Dendritic cell treated with granulocyte-macrophage colony-stimulating factor and Interleukin-4, amounts not matched to agents 40 ng/mL and 50 ng/mL, for 4 days (primary cell): Measurements from ENCODE around the gene MGME1.
A peak's percentile ranks its signal among the peaks of the same experiment; 100 is the strongest.

Experiments
- H3K27ac Mint-ChIP-seq: one replicate; pipeline ENCODE4 v1.8.0; 2022; ENCODE audit warnings: mild to moderate bottlenecking, mixed read lengths
- H3K27me3 Mint-ChIP-seq: one replicate; pipeline ENCODE4 v1.8.0; 2022; ENCODE audit warnings: mild to moderate bottlenecking, mixed read lengths
- H3K36me3 Mint-ChIP-seq: one replicate; pipeline ENCODE4 v1.8.0; 2022; ENCODE audit warnings: low read depth, mixed read lengths
- H3K4me1 Mint-ChIP-seq: one replicate; pipeline ENCODE4 v1.8.0; 2022; ENCODE audit warnings: low read depth, mixed read lengths
- H3K4me3 Mint-ChIP-seq: one replicate; pipeline ENCODE4 v1.8.0; 2022; ENCODE audit warnings: mild to moderate bottlenecking, moderate library complexity, mixed read lengths
- H3K9me3 Mint-ChIP-seq: one replicate; pipeline ENCODE4 v1.8.0; 2022; ENCODE audit warnings: mixed read lengths
- intact Hi-C: fragments of 100-400 bp; cut with micrococcal nuclease; formaldehyde crosslinking; loops from one replicate; pipeline ENCODE4 v1.15.0; 2022

MGME1 gene

DNA sequence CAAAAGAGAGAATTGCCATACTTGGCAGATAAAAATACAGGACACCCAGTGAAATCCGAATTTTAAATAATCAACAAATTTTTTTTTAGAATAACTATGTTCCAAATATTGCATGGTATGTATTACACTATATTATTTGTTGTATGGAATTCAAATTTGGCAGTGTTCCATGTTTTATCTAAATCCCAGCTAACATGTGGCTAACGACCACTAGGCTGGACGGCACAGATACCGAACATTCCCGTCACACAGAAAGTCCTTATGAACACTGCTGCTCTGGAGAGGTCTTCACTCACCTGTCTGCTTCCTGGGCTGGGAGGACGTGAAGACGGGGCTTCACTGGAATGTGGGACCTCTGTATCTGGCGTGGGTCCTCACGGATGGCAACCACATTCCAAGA, 33.1 kb upstream of the MGME1 start:
- intact Hi-C loops = no loop called here

DNA sequence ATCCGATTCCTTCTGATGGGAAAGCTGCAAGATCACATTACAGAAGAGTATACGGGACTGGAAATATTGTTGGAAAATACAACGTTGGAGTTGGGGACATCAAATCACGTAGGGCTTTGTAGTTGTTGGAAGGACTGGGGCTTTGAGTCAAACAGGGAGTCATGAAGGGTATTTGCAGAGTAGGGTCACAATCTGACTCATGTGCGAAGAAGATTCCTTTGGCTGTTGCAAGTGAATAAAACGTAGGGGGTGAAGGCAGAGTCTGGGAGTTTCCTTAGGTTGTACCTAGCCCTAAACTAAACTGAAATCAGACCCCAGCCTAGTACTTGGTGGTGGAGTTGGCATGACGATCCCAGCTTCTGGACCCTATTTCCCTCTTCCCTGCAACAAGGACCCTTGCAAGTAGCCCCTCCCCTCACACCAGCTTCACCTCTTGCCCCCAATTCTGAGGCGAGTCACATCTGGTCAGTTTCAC, 32.5 kb upstream of the MGME1 start:
- H3K9me3 Mint-ChIP-seq = no peaks in the 10 kb centered on the region
- intact Hi-C loops = no loop called here
- peaks cover 3% of the 10 kb centered on the region for H3K27me3 Mint-ChIP-seq
- peaks cover 28% of the 10 kb centered on the region for H3K4me1 Mint-ChIP-seq
- peaks cover 12% of the 10 kb centered on the region for H3K36me3 Mint-ChIP-seq
- H3K4me3 Mint-ChIP-seq = no peak overlapping the region
- no peak overlapping the region for H3K27ac Mint-ChIP-seq

More for the DNA sequence above, 33.1 kb upstream of the MGME1 start:
- H3K27ac Mint-ChIP-seq = no peak overlapping the region
- no peaks in the 10 kb centered on the region for H3K9me3 Mint-ChIP-seq
- H3K4me3 Mint-ChIP-seq = no peak overlapping the region
- peaks cover 3% of the 10 kb centered on the region for H3K27me3 Mint-ChIP-seq
- peaks cover 6% of the 10 kb centered on the region for H3K36me3 Mint-ChIP-seq
- peaks cover 23% of the 10 kb centered on the region for H3K4me1 Mint-ChIP-seq

DNA sequence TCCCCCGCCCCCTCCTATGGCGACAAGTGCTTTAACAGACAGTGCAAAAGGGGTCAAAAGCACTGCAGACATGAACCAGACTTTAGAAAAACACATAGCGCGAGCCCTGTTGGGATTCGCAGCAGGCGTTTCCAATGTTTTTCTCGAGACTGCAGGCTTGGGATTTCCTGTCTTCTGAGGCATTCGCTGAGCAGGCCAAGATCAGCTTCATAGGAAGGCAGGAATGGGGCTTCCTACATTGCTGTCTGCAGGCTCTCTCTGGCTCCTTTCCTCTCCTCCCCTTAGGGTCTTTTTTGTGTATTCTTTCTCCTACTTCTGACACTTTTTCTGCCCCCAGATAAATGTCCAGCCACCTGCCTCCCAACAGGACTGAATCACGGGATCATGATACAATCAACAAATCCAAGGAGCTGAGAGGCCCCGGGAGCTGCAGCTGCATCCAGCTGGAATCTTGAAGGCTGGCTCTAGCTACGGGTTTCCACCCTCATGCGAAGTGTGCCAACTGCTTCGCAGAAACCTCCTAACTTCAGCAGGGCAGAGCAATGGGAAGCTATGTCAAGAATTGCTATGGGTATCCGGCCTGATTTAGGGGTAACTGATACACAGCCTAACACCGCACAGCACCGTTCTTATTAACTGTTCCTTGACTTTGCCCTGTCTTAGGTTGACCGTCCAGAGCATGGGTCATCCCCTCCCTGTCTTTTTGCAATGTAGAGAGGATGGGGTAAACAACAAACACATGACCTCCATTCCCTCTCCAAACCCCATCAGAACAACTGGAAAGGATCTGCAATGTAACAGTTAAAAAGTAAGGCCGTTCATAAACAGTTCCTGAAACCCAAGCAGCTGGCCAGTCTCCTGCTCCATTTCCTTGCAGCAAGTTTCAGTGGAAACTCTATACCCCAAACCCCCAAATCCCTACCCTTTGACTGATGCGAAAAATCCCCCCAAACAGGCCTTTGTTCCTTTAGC, 31.8 kb upstream of the MGME1 start:
- Mint-ChIP-seq H3K9me3 (no peaks in the 10 kb centered on the region), H3K27ac (no peak overlapping the region), H3K4me1 (peaks cover 34% of the 10 kb centered on the region), H3K27me3 (peaks cover 3% of the 10 kb centered on the region), H3K36me3 (peaks cover 19% of the 10 kb centered on the region), H3K4me3 (no peak overlapping the region)
- intact Hi-C loops = no loop called here

DNA sequence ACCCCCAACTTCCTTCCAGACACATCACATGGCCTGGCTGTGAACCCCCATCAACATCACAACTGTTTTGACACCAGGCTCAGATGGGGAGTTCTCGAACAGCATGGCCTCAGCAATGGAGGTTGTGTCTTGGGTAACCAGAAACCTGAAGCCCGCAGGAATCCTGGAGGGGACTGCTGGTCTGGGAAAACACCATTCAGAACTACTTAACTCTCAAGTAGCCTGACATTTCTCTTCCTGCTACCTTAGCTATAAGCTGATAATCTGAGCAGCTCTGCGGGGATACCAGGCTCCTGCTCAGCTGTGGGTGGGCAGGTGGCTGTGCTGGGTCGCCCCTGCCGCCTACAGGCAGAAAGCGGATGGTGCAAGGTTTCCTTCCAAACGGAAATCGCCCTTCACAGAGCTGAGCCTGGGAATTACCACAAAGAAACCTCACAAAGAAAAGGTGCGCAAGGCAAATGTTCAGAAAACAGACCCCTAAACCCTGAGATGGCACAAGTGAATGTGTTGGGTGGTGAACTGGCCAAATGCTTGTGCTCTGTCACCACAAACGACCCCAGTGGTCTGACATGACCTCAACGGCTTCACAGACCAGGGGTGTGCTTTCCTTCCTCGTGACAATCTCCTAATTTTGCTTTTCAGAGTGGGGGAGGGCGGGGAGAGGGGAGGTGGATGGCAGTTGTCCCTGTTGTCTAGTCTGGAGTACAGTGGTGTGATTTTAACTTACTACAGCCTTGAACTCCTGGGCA, 29.8 kb upstream of the MGME1 start:
- Mint-ChIP-seq H3K4me3 (no peak overlapping the region), H3K36me3 (peaks cover 39% of the 10 kb centered on the region), H3K27me3 (no peaks in the 10 kb centered on the region), H3K9me3 (no peaks in the 10 kb centered on the region), H3K27ac (no peak overlapping the region), H3K4me1 (peaks cover 51% of the 10 kb centered on the region)
- intact Hi-C loops = no loop called here

DNA sequence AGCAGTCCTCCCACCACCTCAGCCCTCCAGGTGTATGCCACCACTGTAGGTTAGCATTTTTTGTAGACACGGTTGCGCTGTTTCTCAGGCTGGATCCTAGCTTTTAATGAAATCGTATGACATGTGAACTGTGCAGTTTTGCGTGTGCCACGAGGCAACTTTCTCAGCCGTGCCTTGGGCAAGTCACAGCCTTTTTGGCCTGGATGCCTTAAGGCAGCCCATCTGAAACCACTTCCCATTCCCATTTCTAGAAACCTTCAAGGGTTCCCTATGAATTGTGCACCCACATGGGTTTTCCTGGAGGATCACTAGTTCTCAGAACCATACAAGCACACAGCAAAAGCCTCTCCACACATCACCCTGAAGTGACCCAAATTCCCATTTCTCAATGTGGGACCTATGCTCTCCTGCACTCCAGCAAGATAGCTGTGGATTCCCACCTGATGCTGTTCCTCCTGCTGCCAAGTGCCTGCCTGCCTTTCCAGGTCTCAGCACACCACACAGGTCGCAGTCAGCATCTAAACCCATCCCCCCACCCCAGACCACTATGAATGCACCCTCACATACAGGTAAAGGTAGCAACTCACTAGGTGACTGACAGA, 29.1 kb upstream of the MGME1 start:
- no peak overlapping the region for H3K4me3 Mint-ChIP-seq

DNA sequence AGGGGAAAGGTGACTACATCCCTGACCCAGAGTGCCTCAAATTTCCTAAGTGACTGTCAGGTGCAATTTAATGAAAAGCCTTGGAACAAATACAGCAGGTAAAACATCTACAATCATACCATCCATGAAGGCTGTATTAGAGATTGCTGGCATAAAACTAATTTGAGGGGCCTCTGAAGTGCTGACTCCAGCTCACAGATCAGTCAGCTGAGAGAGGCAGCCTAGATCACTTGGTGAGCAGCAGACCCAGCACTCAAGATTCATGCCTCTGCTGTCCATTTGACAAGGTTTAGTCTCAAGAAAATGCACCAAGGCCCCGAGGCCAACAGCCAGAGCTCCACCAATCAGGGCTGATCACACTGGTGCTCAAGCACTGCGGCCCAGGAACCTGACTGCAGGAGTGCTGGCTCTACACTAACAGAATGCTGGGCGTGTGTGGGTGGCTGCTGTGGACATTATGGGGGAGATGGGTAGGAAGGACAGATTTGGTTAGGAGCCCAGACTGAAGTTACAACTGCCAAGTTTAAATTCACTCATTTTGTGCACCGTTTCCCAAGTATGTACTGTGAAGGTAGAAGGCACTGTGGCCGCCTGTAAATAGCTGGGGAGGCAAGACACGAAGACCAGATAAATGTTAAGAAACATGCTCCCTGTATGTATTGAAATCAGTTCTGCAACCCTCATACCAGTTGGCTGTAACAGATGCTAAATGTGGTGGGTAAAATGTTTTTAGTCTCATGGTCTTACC, 28.4 kb upstream of the MGME1 start:
- H3K27ac Mint-ChIP-seq = peak overlapping the region; percentile 45
- no peak overlapping the region for H3K4me3 Mint-ChIP-seq
- H3K36me3 Mint-ChIP-seq = peaks cover 52% of the 10 kb centered on the region
- intact Hi-C loops = loop anchor here (10.0 kb wide), 1 partner anchor 54 kb away; no protein-coding TSS in a partner anchor
- H3K9me3 Mint-ChIP-seq = no peaks in the 10 kb centered on the region
- H3K4me1 Mint-ChIP-seq = peaks cover 64% of the 10 kb centered on the region
- no peaks in the 10 kb centered on the region for H3K27me3 Mint-ChIP-seq

More for the DNA sequence above, 29.1 kb upstream of the MGME1 start:
- Mint-ChIP-seq H3K9me3 (no peaks in the 10 kb centered on the region), H3K4me1 (peaks cover 58% of the 10 kb centered on the region), H3K36me3 (peaks cover 45% of the 10 kb centered on the region), H3K27me3 (no peaks in the 10 kb centered on the region), H3K27ac (no peak overlapping the region)
- intact Hi-C loops = loop anchor here (10.0 kb wide), 1 partner anchor 55 kb away; no protein-coding TSS in a partner anchor

DNA sequence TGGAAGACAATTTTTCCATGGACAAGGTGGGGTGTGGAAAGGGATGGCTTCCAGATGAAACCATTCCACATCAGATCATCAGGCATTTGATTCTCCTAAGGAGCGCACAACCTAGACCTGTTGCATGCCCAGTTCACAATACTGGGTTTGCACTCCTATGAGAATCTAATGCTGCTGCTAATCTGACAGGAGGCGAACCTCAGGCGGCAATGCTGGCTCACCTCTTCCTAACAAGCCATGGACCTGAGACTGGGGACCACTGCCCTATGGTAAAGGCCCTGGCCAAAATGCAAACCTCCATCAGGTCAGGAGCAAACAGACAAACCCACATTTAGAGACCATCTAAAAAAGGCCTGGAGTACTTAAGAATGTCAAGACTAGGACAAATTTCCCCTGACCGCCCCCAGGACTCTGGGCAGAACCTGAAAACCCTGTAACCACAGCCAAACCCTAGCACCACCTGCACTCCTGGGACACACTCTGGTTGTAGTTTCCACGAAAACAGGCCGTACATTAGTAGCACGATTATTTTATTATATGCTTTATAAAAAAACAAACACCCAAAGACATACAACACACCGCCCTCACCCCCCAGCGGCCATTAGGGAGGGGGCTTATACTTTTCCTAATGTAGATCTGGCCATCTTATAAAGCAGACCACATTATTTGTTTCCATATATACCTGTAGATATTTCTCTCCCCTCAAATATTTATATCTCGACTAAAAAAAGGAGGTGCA, 27.6 kb upstream of the MGME1 start:
- H3K27me3 Mint-ChIP-seq = no peaks in the 10 kb centered on the region

DNA sequence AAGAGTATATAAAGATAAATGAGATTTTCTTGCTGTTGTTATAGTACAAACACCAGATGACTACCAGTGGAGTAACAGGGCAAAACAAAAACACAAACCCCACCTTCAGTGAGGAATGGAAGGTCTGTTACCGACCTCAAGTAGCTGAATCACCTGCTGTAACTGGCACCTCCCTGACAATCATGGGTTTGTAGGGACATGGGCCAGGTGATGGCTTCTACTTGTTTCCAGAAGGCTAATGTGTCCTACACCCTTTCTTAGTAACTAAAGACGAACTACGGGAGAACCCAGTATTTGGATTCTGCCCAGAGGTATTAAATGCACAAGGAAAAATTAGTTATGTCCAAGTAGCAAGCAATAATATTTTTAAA, 27.0 kb upstream of the MGME1 start:
- H3K4me1 Mint-ChIP-seq = peaks cover 64% of the 10 kb centered on the region
- H3K4me3 Mint-ChIP-seq = no peak overlapping the region
- peaks cover 66% of the 10 kb centered on the region for H3K36me3 Mint-ChIP-seq
- intact Hi-C loops = loop anchor here (10.0 kb wide), 1 partner anchor 53 kb away; no protein-coding TSS in a partner anchor
- no peaks in the 10 kb centered on the region for H3K9me3 Mint-ChIP-seq
- H3K27me3 Mint-ChIP-seq = no peaks in the 10 kb centered on the region
- H3K27ac Mint-ChIP-seq = no peak overlapping the region

More for the DNA sequence above, 27.6 kb upstream of the MGME1 start:
- Mint-ChIP-seq H3K4me3 (no peak overlapping the region), H3K4me1 (peaks cover 64% of the 10 kb centered on the region), H3K27ac (no peak overlapping the region), H3K36me3 (peaks cover 61% of the 10 kb centered on the region), H3K9me3 (no peaks in the 10 kb centered on the region)
- intact Hi-C loops = loop anchor here (10.0 kb wide), 1 partner anchor 54 kb away; no protein-coding TSS in a partner anchor

DNA sequence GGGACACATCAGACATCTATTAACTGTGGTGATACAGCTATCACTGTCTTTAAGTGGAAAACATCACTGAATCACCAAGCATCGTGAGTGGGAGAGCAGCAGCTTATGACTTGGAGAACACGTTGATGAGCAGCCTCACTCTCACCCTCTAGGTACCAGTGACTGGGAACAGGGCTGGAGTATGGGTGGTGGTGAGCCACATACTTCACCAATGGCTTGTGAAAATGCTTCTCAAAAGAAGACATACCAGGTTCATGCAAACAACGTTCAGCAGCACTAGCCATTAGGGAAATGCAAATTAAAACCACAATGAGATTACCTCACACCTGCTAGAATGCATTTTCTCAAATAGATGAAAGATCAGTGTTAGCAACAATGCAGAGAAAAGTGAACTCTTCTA, 25.5 kb upstream of the MGME1 start:
- Mint-ChIP-seq H3K27ac (peak overlapping the region; percentile 31), H3K9me3 (no peaks in the 10 kb centered on the region), H3K4me3 (peak overlapping the region; percentile 30), H3K27me3 (no peaks in the 10 kb centered on the region), H3K36me3 (peaks cover 82% of the 10 kb centered on the region), H3K4me1 (peaks cover 64% of the 10 kb centered on the region)
- intact Hi-C loops = loop anchor here (10.0 kb wide), 1 partner anchor 51 kb away; no protein-coding TSS in a partner anchor

DNA sequence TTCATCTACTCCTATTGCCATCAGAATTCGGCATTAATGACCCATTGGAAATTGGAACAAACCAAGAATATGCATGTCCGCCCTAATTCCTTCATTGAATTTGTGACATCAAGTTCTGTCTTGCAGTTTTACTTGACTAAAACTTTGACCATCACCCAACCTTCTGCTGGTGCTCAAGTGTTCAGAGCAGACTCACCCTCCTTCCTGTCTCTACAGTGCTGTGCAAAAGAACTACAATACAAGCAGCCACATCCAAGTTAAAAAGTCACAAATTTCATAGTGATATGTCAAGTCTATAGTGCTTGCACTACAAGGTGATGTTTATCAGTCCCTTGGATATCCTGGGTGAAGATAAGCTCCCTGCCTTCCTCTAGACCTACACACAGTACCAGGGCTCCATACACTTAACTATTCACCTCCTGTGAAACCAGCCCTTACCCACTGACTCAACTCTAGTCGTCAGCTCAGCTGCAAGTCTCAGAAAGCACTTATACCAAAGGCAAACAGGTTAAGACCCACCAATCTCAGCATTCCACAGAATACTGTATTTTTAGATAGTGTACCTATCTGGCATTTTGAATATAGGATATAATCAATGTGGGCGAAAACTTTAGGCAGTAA, 23.9 kb upstream of the MGME1 start:
- H3K9me3 Mint-ChIP-seq = no peaks in the 10 kb centered on the region
- no peaks in the 10 kb centered on the region for H3K27me3 Mint-ChIP-seq
- intact Hi-C loops = loop anchor here (10.0 kb wide), 1 partner anchor 50 kb away; no protein-coding TSS in a partner anchor
- H3K27ac Mint-ChIP-seq = peak overlapping the region; percentile 31
- H3K4me1 Mint-ChIP-seq = peaks cover 54% of the 10 kb centered on the region
- H3K36me3 Mint-ChIP-seq = peaks cover 98% of the 10 kb centered on the region
- no peak overlapping the region for H3K4me3 Mint-ChIP-seq

DNA sequence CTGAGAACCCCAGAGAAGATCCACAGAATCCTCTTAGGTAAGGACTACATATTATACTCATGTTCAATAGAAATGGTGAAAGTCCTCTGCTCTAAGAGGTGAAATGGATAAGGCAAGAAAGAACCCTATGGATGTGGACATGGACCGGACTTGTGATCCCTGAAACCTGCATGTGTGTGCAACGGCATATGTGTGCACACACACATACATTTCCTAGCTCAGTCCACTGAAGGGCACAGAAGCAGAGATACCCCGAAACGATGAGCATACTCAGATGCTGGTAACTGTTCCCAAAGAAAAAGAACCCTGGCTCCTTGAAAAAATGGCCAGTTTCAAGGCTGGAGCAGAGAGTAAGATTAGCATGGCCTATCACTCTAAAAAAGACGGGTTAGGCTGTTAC, 22.8 kb upstream of the MGME1 start:
- H3K36me3 Mint-ChIP-seq = peaks cover 98% of the 10 kb centered on the region
- H3K27ac Mint-ChIP-seq = no peak overlapping the region
- H3K27me3 Mint-ChIP-seq = no peaks in the 10 kb centered on the region
- peaks cover 43% of the 10 kb centered on the region for H3K4me1 Mint-ChIP-seq
- intact Hi-C loops = loop anchor here (10.0 kb wide), 1 partner anchor 49 kb away; no protein-coding TSS in a partner anchor
- no peaks in the 10 kb centered on the region for H3K9me3 Mint-ChIP-seq
- no peak overlapping the region for H3K4me3 Mint-ChIP-seq
